HG03460 (cell line): ENCODE measurements around the gene METAP1.
"Not testable (repeated sequence)": the region's sequence is repeated elsewhere in the genome, so short reads cannot be mapped to it uniquely, and the experiment has no call there.

Experiments
- ATAC-seq: cut with Tn5 transposase; IDR thresholded peaks from one replicate; pipeline ENCODE4 v1.9.1; 2021; ENCODE audit not compliant: unreplicated experiment

METAP1 gene

GRCh38 chr4:98995183-98996055, at the start of gene METAP1:
Gene METAP1, plus strand, starts transcription at chr4:98995721. Its CDS starts 33 bp downstream, at chr4:98995754.
- peak; percentile 88 for ATAC-seq

- no peak for ATAC-seq
Observed at GRCh38 chr4:98946359-98946758, 49.2 kb upstream of the METAP1 start.

- no peak for ATAC-seq
Observed at GRCh38 chr4:98950925-98951324, 44.6 kb upstream of the METAP1 start.

- no peak for ATAC-seq
Observed at GRCh38 chr4:98951710-98952109, 43.8 kb upstream of the METAP1 start.

GRCh38 chr4:98955229-98955628, 40.3 kb upstream of the METAP1 start:
- no peak for ATAC-seq

- no peak for ATAC-seq
Observed at GRCh38 chr4:98958065-98958464, 37.5 kb upstream of the METAP1 start.

GRCh38 chr4:98959411-98959810, 36.1 kb upstream of the METAP1 start:
- no peak for ATAC-seq

- ATAC-seq, result no peak
Observed at GRCh38 chr4:98961770-98962169, 33.8 kb upstream of the METAP1 start.

- ATAC-seq, result no peak
Observed at GRCh38 chr4:98963538-98964433, 31.7 kb upstream of the METAP1 start.

GRCh38 chr4:98966926-98967325, 28.6 kb upstream of the METAP1 start:
- no peak for ATAC-seq

- ATAC-seq, result no peak
Observed at GRCh38 chr4:98967786-98968329, 27.7 kb upstream of the METAP1 start.

GRCh38 chr4:98969878-98970785, 25.4 kb upstream of the METAP1 start:
- no peak for ATAC-seq

GRCh38 chr4:98976716-98977115, 18.8 kb upstream of the METAP1 start:
- no peak for ATAC-seq

- ATAC-seq, result no peak
Observed at GRCh38 chr4:98977557-98977956, 18.0 kb upstream of the METAP1 start.

GRCh38 chr4:98987720-98988119, 7.8 kb upstream of the METAP1 start:
- ATAC-seq, result no peak

GRCh38 chr4:98992835-98993234, 2.7 kb upstream of the METAP1 start:
- not testable (repeated sequence) for ATAC-seq

- no peak for ATAC-seq
Observed at GRCh38 chr4:98993419-98994071, 2.0 kb upstream of the METAP1 start.

- ATAC-seq, result no peak
Observed at GRCh38 chr4:98994474-98995182, 893 bp upstream of the METAP1 start.

GRCh38 chr4:98996056-98996764, 689 bp downstream of the METAP1 start:
- peak; percentile 3 for ATAC-seq
